Fibroblast of the aortic adventitia (primary cell): ENCODE data around the gene RNF34. TPM values are rescaled to one million over a fixed set of nuclear protein-coding genes. Genes with fewer than 3 reads are reported as not detected.
A peak's percentile ranks its signal among the peaks of the same experiment; 100 is the strongest.

Experiments
- DNase-seq: peaks from one replicate; pipeline ENCODE4 v3.0.0-alpha.2; 2010; ENCODE audit warnings: low read depth
- H3K4me3 ChIP-seq: 2 replicates; pipeline ENCODE4 v1.5.1; 2011; ENCODE audit warnings: low read depth, mild to moderate bottlenecking, control low read depth, low read length, moderate library complexity
- CTCF ChIP-seq: IDR thresholded peaks from 2 replicates; pipeline ENCODE4 v1.5.1; 2011; ENCODE audit warnings: mild to moderate bottlenecking, low read length, control low read depth, inconsistent platforms; ENCODE audit not compliant: insufficient read depth
- total RNA-seq: library from RNA; depleted of rRNA; stranded (reverse); fragments of >200 nt; gene quantifications from 2 replicates; pipeline ENCODE4 v1.2.3, GENCODE V29; 2012; ENCODE audit warnings: low replicate concordance

Gene RNF34
- total RNA-seq, 1 donor: 36.9 TPM

- no peak overlapping the region for H3K4me3 ChIP-seq
- peak; percentile 93 for TF ChIP-seq CTCF
- DNase-seq: peak; percentile 71
Measured at GRCh38 chr12:121443193-121443870, 43.4 kb downstream of the RNF34 start.

GRCh38 chr12:121443911-121444841, 44.3 kb downstream of the RNF34 start:
- H3K4me3 ChIP-seq: no peak overlapping the region
- no peak for DNase-seq
- no peak for TF ChIP-seq CTCF

GRCh38 chr12:121444842-121445202, 44.9 kb downstream of the RNF34 start:
- H3K4me3 ChIP-seq: no peak overlapping the region
- no peak for TF ChIP-seq CTCF
- no peak for DNase-seq

GRCh38 chr12:121446750-121447149, 46.8 kb downstream of the RNF34 start:
- no peak for DNase-seq
- TF ChIP-seq CTCF: no peak
- no peak overlapping the region for H3K4me3 ChIP-seq

GRCh38 chr12:121448771-121449315, 48.9 kb downstream of the RNF34 start:
- no peak for DNase-seq
- no peak for TF ChIP-seq CTCF
- H3K4me3 ChIP-seq: no peak overlapping the region

GRCh38 chr12:121451961-121452339, 52.0 kb downstream of the RNF34 start:
- DNase-seq: no peak
- H3K4me3 ChIP-seq: no peak overlapping the region
- no peak for TF ChIP-seq CTCF
